GM12878 (cell line): ENCODE data around the gene PNPLA3.

Experiments
- CTCF ChIP-seq, 3 experiments: IDR thresholded peaks in 2 of 3; conservative IDR thresholded peaks in 1 of 3; 2 replicates each; pipeline ENCODE4 v1.5.1; 2011; ENCODE audit warnings: low read depth in 3 of 3, low read length in 3 of 3, mild to moderate bottlenecking in 3 of 3, control low read depth in 2 of 3, moderate library complexity in 2 of 3, inconsistent platforms in 1 of 3, mixed read lengths in 1 of 3; ENCODE audit not compliant: control insufficient read depth in 2 of 3, insufficient read depth in 1 of 3; ENCODE audit errors: extremely low read depth in 1 of 3
- JUND ChIP-seq: IDR thresholded peaks from 2 replicates; pipeline ENCODE4 v1.6.1; 2012; ENCODE audit warnings: low read depth, mild to moderate bottlenecking, low read length, improper control_type of control experiment, moderate library complexity
- POLR2A ChIP-seq: IDR thresholded peaks from 2 replicates; pipeline ENCODE4 v1.6.1; 2011; ENCODE audit warnings: low read depth, mild to moderate bottlenecking, low read length
- SRF ChIP-seq, 2 experiments: IDR thresholded peaks; 2 replicates each; pipeline ENCODE4 v1.6.1; 2011; ENCODE audit warnings: low read depth in 2 of 2, low read length in 2 of 2, mild to moderate bottlenecking in 1 of 2, moderate library complexity in 1 of 2
- ZNF24 ChIP-seq: fragments of 450-650 bp; IDR thresholded peaks from 2 replicates; pipeline ENCODE4 v1.6.1; 2017; ENCODE audit warnings: antibody characterized with exemption, mild to moderate bottlenecking

GRCh38 chr22:43951391-43951790 is 27.8 kb downstream of the PNPLA3 start:
- no peak for TF ChIP-seq SRF (IDR thresholded peaks at IDR 0.05; ENCODE audit: low read depth in 2 of 2, low read length in 2 of 2)
- TF ChIP-seq POLR2A, result no peak
- TF ChIP-seq ZNF24, result no peak
- TF ChIP-seq CTCF (IDR thresholded peaks at IDR 0.05 in 2 of 3, conservative IDR thresholded peaks at IDR 0.05 in 1 of 3; ENCODE audit: control insufficient read depth in 2 of 3, extremely low read depth in 1 of 3, insufficient read depth in 1 of 3, low read depth in 3 of 3, low read length in 3 of 3), result no peak
- no peak for TF ChIP-seq JUND
